HEK293T (cell line): ENCODE data around the gene RALGAPB.

ENCODE experiments used
- ARNT ChIP-seq: fragments of 450-650 bp; IDR thresholded peaks from 2 replicates; pipeline ENCODE4 v1.6.1; 2017; ENCODE audit warnings: mild to moderate bottlenecking
- BHLHE40 ChIP-seq: fragments of 450-650 bp; IDR thresholded peaks from 2 replicates; pipeline ENCODE4 v1.6.1; 2016; ENCODE audit warnings: mild to moderate bottlenecking, moderate library complexity, borderline replicate concordance
- ELF4 ChIP-seq: fragments of 450-650 bp; IDR thresholded peaks from 2 replicates; pipeline ENCODE4 v1.6.1; 2017; ENCODE audit warnings: antibody characterized with exemption
- FOXA1 ChIP-seq: fragments of 450-650 bp; IDR thresholded peaks from 2 replicates; pipeline ENCODE4 v1.6.1; 2016; ENCODE audit warnings: mild to moderate bottlenecking
- FOXK2 ChIP-seq: fragments of 450-650 bp; IDR thresholded peaks from 2 replicates; pipeline ENCODE4 v1.6.1; 2016; ENCODE audit warnings: mild to moderate bottlenecking
- FOXM1 ChIP-seq: fragments of 450-650 bp; IDR thresholded peaks from 2 replicates; pipeline ENCODE4 v1.6.1; 2017; ENCODE audit warnings: mild to moderate bottlenecking, borderline replicate concordance
- HDGF ChIP-seq: fragments of 450-650 bp; IDR thresholded peaks from 2 replicates; pipeline ENCODE4 v1.6.1; 2017; ENCODE audit warnings: antibody characterized with exemption, borderline replicate concordance
- L3MBTL2 ChIP-seq: fragments of 450-650 bp; conservative IDR thresholded peaks from 2 replicates; pipeline ENCODE4 v1.6.1; 2016; ENCODE audit warnings: mild to moderate bottlenecking
- LEF1 ChIP-seq: fragments of 450-650 bp; IDR thresholded peaks from 2 replicates; pipeline ENCODE4 v1.6.1; 2017; ENCODE audit warnings: mild to moderate bottlenecking, borderline replicate concordance
- PKNOX1 ChIP-seq: fragments of 450-650 bp; IDR thresholded peaks from 2 replicates; pipeline ENCODE4 v1.6.1; 2016
- SP1 ChIP-seq: fragments of 450-650 bp; IDR thresholded peaks from 2 replicates; pipeline ENCODE4 v1.6.1; 2017
- SUZ12 ChIP-seq: fragments of 450-650 bp; IDR thresholded peaks from 2 replicates; pipeline ENCODE4 v1.6.1; 2016; ENCODE audit warnings: mild to moderate bottlenecking
- TARDBP ChIP-seq: fragments of 450-650 bp; IDR thresholded peaks from 2 replicates; pipeline ENCODE4 v1.6.1; 2016
- ZNF384 ChIP-seq: fragments of 450-650 bp; IDR thresholded peaks from 2 replicates; pipeline ENCODE4 v1.6.1; 2016

GRCh38 chr20:38617011-38617829 is 144.6 kb downstream of the RALGAPB start:
- TF ChIP-seq SUZ12 = no peak
- no peak for TF ChIP-seq FOXK2
- no peak for TF ChIP-seq HDGF
- no peak for TF ChIP-seq SP1
- TF ChIP-seq FOXM1 = no peak
- TF ChIP-seq LEF1 = no peak
- no peak for TF ChIP-seq ZNF384
- no peak for TF ChIP-seq ARNT
- no peak for TF ChIP-seq PKNOX1
- no peak for TF ChIP-seq TARDBP
- no peak for TF ChIP-seq BHLHE40
- TF ChIP-seq ELF4 = no peak
- TF ChIP-seq FOXA1 = no peak
- TF ChIP-seq L3MBTL2 = no peak
